ENCODE data around the gene JAZF1.

- no peak for TF ChIP-seq YY1 (IDR thresholded peaks at IDR 0.05; ENCODE audit: insufficient read depth, insufficient read length)
- no peak for TF ChIP-seq ZNF274 (IDR thresholded peaks at IDR 0.05; ENCODE audit: low read depth, low read length)
Observed at GRCh38 chr7:27973625-27974024, 207.0 kb downstream of the JAZF1 start.
